Measurements from ENCODE around the gene FAIM.
"Not testable (repeated sequence)": the region's sequence is repeated elsewhere in the genome, so short reads cannot be mapped to it uniquely, and the experiment has no call there.

The FAIM gene

GRCh38 chr3:138601661-138602060 lies 6.9 kb upstream of the FAIM start:
- DNase-seq (ENCODE audit: low spot score), result not testable (repeated sequence)

GRCh38 chr3:138604106-138604595 lies 4.4 kb upstream of the FAIM start:
- not testable (repeated sequence) for DNase-seq (ENCODE audit: low spot score)

DNA sequence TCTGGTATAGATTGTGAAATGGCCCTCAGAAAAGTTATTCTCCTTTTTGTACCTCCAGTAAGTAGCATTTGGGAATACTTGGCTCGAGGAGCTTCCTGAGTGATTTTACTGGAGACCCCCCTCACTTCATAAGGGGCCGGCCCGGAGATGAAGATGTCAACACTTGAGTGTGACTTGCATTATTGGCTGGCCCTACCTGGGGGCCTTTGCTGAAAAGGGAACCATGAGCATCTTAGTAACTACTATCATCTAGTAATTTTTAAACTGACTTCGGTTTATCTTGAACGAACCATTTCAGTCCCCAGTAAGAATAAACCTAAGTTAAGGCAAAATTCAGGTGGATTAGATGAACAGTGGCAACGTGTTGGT lies 1.3 kb downstream of the FAIM start:
- no peak for DNase-seq (ENCODE audit: low spot score)

- DNase-seq (ENCODE audit: low spot score), result no peak
These were observed 6.9 kb downstream of the FAIM start for GRCh38 chr3:138615462-138615861.

DNA sequence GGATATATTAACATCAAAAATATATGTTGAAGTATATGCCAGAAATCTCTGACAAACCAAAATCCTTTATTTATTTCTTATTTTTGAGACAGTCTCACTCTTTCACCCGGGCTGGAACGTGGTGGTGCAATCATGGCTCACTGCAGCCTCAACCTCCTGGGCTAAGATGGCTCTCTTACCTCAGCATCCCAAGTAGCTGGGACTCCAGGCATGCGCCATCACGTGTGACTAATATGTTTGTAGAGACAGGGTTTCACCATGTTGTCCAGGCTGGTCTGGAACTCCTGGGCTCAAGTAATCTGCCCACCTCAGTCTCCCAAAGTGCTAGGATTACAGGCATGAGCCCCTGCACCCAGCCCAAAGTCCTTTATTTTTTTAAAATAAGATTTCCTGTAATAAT lies 11.9 kb downstream of the FAIM start:
- no peak for DNase-seq (ENCODE audit: low spot score)

GRCh38 chr3:138624518-138624917 lies 15.9 kb downstream of the FAIM start:
- no peak for DNase-seq (ENCODE audit: low spot score)

- DNase-seq (ENCODE audit: low spot score), result no peak
These were observed 17.3 kb downstream of the FAIM start for GRCh38 chr3:138625707-138626365.

GRCh38 chr3:138629526-138629925 lies 21.0 kb downstream of the FAIM start:
- no peak for DNase-seq (ENCODE audit: low spot score)

DNA sequence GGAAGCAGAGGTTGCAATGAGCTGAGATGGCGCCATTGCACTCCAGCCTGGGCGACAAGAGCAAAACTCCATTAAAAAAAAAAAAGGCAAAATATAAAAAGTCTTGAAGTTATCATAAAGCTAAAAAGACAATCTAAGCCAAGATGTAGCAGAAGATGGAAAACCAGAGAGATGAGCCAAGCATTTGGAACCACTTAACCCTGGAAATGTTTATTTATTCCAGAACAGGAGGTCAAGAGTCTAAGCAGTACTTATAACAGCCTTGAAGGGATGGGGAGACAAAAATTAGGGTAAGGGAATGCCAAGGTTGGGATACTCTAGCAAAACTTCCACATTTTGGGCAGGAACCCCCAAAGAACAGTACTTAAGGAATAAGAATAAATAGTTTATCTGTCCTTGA lies 30.1 kb downstream of the FAIM start:
- no peak for DNase-seq (ENCODE audit: low spot score)

GRCh38 chr3:138640537-138640936 lies 32.0 kb downstream of the FAIM start:
- no peak for DNase-seq (ENCODE audit: low spot score)

GRCh38 chr3:138642226-138642926 lies 33.8 kb downstream of the FAIM start:
- no peak for DNase-seq (ENCODE audit: low spot score)

DNA sequence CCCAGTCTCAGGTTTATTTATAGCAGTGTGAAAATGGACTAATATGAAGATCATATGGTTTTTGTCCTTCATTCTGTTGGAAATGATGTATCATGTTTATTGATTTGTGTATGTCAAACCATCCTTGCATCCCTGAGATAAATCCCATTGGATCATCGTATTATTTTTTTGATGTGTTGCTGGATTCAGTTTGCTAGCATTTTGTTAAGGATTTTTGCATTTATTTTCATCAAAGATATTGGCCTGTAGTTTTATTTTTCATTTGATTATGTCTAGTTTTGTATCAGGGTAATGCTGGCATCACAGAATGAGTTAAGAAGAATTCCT lies 34.3 kb downstream of the FAIM start:
- DNase-seq (ENCODE audit: low spot score), result no peak

DNA sequence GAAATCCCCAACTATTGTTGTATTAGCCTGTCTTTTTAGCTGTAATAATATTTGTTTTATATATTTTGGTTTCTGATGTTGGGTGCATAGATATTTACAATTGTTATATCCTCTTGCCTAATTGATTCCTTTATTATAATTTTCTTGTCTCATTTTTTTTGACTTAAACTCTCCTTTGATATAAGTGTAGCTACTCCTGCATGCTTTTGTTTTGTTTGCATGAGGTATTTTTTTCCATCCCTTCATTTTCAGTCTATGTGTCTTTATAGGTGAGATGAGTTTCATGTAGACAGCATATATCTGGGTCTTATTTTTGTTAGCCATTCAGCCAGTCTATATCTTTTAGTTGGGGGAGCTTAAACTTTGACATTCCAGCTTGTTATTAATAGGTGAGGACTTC lies 37.4 kb downstream of the FAIM start:
- no peak for DNase-seq (ENCODE audit: low spot score)

- no peak for DNase-seq (ENCODE audit: low spot score)
These were observed 37.9 kb downstream of the FAIM start for GRCh38 chr3:138646513-138646912.

DNA sequence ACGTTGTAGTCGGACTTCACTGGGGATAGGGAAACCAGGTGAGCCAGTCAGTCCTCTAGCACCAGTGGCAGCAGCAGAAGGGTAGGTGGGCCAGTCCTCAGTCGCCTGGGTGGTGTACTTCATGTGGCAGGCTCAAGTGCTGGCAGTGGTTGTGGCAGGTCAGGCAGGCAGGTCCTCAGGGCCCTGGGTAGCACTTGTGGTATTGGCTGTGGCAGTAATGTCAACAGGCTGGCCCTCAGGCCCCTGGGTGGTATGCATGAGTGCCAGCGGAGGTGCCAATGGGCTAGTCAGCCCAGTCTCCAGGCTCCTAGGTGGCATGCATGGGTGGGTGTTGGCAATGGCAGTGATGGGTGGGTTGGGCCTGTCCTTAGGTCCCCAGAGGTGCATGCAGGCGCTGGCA lies 40.6 kb downstream of the FAIM start:
- no peak for DNase-seq (ENCODE audit: low spot score)

DNA sequence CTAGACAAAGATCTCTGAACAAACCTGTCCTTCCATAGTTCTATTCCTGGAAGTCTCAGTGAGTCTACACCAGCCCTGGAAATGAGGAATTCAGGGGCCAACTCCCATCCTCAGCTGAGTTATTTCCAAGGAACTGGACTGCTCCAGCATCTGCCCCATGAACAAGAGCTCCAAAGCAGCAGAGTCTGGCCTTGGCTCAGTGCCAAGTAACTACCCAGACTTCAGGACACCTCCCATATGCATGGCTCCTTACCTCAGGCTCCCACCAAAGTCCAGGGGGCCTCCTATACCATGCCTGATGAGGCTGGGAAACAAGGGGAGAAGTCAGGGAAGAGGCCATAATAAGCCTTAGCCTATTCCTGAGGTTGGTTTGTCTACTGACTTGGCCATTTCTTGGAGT lies 45.0 kb downstream of the FAIM start:
- DNase-seq (ENCODE audit: low spot score), result no peak

DNA sequence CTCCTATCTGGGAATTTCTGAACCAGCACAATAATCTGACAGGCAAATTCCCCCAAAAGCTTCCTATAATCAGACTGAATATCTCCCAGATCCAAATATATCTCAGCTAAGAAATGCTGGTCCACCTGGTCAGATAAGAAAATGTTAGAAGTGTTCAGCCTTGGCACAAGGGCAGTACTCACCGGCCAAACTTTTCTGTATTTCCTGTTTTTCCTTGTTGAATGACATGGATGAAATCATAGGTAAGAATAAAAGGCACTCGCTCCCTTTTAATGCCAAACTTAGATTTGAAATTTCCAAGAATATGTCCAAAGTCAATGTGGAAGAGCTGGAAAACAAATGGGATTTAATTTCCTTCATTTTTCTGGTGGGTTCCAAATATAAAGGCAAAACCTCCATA lies 48.9 kb downstream of the FAIM start:
- no peak for DNase-seq (ENCODE audit: low spot score)

GRCh38 chr3:138668107-138668506 lies 59.5 kb downstream of the FAIM start:
- no peak for DNase-seq (ENCODE audit: low spot score)

GRCh38 chr3:138670407-138670806 lies 61.8 kb downstream of the FAIM start:
- DNase-seq (ENCODE audit: low spot score), result no peak

GRCh38 chr3:138673641-138674530 lies 65.3 kb downstream of the FAIM start:
- no peak for DNase-seq (ENCODE audit: low spot score)

- DNase-seq (ENCODE audit: low spot score), result no peak
These were observed 66.8 kb downstream of the FAIM start for GRCh38 chr3:138675393-138675792.

DNA sequence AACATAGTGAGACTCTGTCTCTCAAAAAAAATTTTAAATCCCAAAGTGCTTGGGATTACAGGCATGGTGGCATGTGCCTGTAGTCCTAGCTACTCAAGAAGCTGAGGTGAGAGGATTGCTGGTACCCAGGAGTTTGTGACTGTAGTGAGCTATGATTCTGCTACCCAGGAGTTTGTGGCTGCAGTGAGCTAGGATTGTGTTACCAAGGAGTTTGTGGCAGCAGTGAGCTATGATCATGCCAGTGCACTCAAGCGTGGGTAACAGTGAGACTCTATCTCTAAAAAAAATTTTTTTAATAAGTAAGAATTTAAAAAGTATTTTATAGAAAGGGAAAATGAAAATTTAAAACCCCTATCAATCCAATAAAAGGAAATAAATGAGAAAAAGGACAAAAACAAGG lies 69.5 kb downstream of the FAIM start:
- no peak for DNase-seq (ENCODE audit: low spot score)

DNA sequence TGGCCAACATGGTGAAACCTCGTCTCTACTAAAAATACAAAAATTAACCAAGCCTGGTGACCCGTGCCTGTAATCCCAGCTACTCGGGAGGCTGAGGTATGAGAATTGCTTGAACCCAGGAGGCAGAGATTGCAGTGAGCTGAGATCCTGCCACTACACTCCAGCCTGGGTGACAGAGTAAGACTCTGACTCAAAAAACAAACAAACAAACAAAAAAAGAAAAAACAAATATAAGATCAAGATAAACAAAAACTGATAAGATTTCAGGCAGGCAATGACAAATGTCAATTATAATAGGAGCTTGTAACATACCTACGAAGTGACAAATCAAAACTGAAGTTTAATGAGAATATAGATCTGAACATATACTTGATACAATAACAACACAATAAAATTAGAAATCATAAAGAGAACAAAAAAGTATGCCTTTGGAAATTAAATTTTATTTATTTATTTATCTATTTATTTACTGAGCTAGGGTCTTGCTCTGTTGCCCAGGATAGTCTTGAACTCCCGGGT lies 70.4 kb downstream of the FAIM start:
- no peak for DNase-seq (ENCODE audit: low spot score)
